Thyroid gland (tissue), 4 donors: ENCODE measurements around the gene DOCK1.

Experiments used
- CTCF ChIP-seq, 6 experiments: fragments of 200-600 bp in 3 of 6; fragments of 450-650 bp in 3 of 6; sonication (generic) in 3 of 6; IDR thresholded peaks; one replicate each; pipeline ENCODE4 v1.5.1; 2016 to 2019; ENCODE audit warnings: antibody characterized with exemption in 6 of 6, mild to moderate bottlenecking in 2 of 6, inconsistent platforms in 1 of 6, moderate library complexity in 1 of 6
- POLR2A ChIP-seq, 2 donors: fragments of 450-650 bp; IDR thresholded peaks; one replicate each; pipeline ENCODE4 v1.6.1; 2017; ENCODE audit warnings: antibody characterized with exemption in 2 of 2, mild to moderate bottlenecking in 2 of 2, moderate library complexity in 1 of 2

- TF ChIP-seq POLR2A (IDR thresholded peaks at IDR 0.05) (no peak), CTCF (IDR thresholded peaks at IDR 0.05) (no peak)
Measured at GRCh38 chr10:127351542-127351941, 446.3 kb downstream of the DOCK1 start.
